Testis (tissue), 3 donors: ENCODE measurements around the gene THADA. TPM values are rescaled to one million over a fixed set of nuclear protein-coding genes. Genes with fewer than 3 reads are reported as not detected.

Source experiments
- DNase-seq: peaks from one replicate; pipeline ENCODE4 v3.0.0-alpha.2; 2019
- H3K27ac ChIP-seq, 2 donors: fragments of 200-600 bp; sonication (generic); one replicate each; pipeline ENCODE4 v1.5.1; 2019
- H3K27me3 ChIP-seq: fragments of 200-600 bp; sonication (generic); one replicate; pipeline ENCODE4 v1.5.1; 2019
- H3K36me3 ChIP-seq: fragments of 200-600 bp; sonication (generic); one replicate; pipeline ENCODE4 v1.5.1; 2017; ENCODE audit warnings: low read depth; ENCODE audit errors: missing control alignments
- H3K4me1 ChIP-seq: fragments of 200-600 bp; sonication (generic); one replicate; pipeline ENCODE4 v1.5.1; 2019
- H3K4me3 ChIP-seq, 2 donors: fragments of 200-600 bp; sonication (generic); one replicate each; pipeline ENCODE4 v1.5.1; 2017 to 2019
- H3K9me3 ChIP-seq: fragments of 200-600 bp; sonication (generic); one replicate; pipeline ENCODE4 v1.5.1; 2017
- POLR2A ChIP-seq: fragments of 450-650 bp; IDR thresholded peaks from one replicate; pipeline ENCODE4 v1.6.1; 2017; ENCODE audit warnings: antibody characterized with exemption, mild to moderate bottlenecking, moderate library complexity
- WGBS, 2 donors: methylation state at CpG; one replicate each; pipeline ENCODE4 v1.1.5; 2018; 5-methylcytosine and 5-hydroxymethylcytosine counted together
- intact Hi-C: fragments of 100-400 bp; cut with DNase I; formaldehyde crosslinking; loops from one replicate; pipeline ENCODE4 v1.15.1; 2023; ENCODE audit warnings: low total_unique reads
- polyA plus RNA-seq: library from polyadenylated mRNA; stranded (reverse); fragments of 350-450 nt; fragmentation: Illumina TruSeq; extraction: RNeasy Lipid Tissue Mini Kit (QIAGEN cat#74804); gene quantifications from one replicate; pipeline ENCODE4 v1.2.3, GENCODE V29; 2014; ENCODE audit warnings: low read depth, low replicate concordance; ENCODE audit not compliant: insufficient read depth
- total RNA-seq, 2 donors: library from RNA; depleted of rRNA; stranded (reverse); fragments of >200 nt; gene quantifications; one replicate each; pipeline ENCODE4 v1.2.3, GENCODE V29; 2016
- TF ChIP-seq, protein P1 (sequence below), 3 experiments: fragments of 450-650 bp in 2 of 3; fragments of 200-600 bp in 1 of 3; sonication (generic) in 1 of 3; IDR thresholded peaks; one replicate each; pipeline ENCODE4 v1.5.1; 2016 to 2019; ENCODE audit warnings: antibody characterized with exemption in 3 of 3, mild to moderate bottlenecking in 2 of 3, moderate library complexity in 1 of 3

Gene THADA
- total and polyA plus RNA-seq, 3 donors from 2014 or later: 29.5 to 43.9 (median 39.5) TPM

DNA sequence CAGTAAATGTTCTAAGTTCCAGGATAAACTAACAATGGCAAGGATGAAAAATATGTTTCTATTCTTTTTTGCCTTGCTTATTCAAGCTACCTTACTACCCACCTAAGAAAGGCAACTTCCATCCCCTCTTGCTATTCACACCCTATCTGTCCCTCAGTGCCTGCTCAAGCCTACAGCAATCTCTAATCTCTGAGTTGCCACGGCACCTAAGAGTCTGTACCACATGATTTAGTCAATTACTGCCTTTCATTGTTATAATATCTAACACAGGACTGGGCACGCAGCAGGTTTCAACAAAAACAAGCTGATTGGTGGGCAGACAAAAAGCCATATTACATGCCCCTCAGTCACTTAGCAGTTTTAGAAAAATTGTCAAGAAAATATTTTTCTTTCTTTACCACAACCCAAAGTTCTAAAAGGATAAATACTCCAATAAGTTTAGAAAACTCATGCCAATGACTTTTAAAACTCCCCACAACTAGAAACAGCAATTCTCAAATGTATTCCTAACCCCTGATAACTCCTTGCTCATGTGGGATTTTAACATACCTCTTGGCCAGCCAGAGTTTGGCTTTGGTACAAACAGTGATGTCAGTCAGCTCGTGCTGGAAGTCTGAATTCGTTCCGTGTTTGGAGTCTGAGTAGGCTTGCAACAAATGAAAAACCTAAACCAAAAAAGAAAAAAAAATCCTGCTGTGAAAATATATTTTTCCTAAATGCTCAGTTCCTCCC, 252.1 kb downstream of the THADA start:
- H3K27me3 ChIP-seq: no peaks in the 10 kb centered on the region
- DNase-seq: peak; percentile 91
- TF ChIP-seq, protein P1, sequence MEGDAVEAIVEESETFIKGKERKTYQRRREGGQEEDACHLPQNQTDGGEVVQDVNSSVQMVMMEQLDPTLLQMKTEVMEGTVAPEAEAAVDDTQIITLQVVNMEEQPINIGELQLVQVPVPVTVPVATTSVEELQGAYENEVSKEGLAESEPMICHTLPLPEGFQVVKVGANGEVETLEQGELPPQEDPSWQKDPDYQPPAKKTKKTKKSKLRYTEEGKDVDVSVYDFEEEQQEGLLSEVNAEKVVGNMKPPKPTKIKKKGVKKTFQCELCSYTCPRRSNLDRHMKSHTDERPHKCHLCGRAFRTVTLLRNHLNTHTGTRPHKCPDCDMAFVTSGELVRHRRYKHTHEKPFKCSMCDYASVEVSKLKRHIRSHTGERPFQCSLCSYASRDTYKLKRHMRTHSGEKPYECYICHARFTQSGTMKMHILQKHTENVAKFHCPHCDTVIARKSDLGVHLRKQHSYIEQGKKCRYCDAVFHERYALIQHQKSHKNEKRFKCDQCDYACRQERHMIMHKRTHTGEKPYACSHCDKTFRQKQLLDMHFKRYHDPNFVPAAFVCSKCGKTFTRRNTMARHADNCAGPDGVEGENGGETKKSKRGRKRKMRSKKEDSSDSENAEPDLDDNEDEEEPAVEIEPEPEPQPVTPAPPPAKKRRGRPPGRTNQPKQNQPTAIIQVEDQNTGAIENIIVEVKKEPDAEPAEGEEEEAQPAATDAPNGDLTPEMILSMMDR (IDR thresholded peaks at IDR 0.05): no peak
- no peak for TF ChIP-seq POLR2A
- peak overlapping the region; percentile 82 to 86 for H3K27ac ChIP-seq
- 29 to 47% methylated on average over 5 of the region's 5 CpGs for WGBS, 2 donors
- intact Hi-C loops: no loop called here
- H3K4me3 ChIP-seq: no peak overlapping the region
- H3K9me3 ChIP-seq: no peaks in the 10 kb centered on the region
- no peaks in the 10 kb centered on the region for H3K36me3 ChIP-seq
- peaks cover 52% of the 10 kb centered on the region for H3K4me1 ChIP-seq

DNA sequence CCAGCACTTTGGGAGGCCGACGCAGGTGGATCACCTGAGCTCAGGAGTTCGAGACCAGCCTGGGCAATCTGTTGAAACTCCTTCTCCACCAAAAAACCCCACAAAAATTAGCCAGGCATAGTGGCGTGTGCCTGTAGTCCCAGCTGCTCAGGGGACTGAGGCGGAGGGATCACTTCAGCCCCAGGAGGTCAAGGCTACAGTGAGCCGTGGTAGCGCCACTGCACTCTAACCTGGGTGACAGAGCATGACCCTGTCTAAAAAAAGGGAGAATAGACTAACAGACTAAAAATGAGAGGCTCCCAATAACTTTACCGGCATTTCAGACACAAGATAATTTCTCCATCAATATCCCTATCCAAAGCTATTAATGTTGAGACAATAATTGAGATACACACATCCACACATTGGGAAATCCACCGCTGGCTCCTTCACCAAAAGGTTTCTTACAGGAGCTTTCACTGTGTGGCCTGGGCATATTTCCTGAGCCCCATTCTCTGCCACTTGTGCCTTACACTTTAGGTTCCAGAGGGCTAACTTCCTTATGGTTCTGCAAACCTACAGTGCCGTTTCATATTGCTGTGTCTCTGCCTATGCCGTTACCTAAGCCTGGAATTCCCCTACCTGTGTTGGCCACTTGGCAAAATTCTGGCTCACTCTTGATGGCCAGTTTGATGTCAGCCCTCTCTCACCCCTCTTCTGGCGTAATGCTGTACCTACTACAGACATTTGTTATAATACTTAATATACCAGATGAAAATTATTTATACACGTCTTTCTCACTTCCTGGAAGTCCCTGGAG, 253.7 kb downstream of the THADA start:
- Histone ChIP-seq H3K27ac (no peak overlapping the region), H3K4me3 (no peak overlapping the region), H3K36me3 (no peaks in the 10 kb centered on the region), H3K4me1 (peaks cover 52% of the 10 kb centered on the region), H3K27me3 (no peaks in the 10 kb centered on the region), H3K9me3 (no peaks in the 10 kb centered on the region)
- no peak for DNase-seq
- intact Hi-C loops: no loop called here
- WGBS, 2 donors: 92% methylated on average over 13 of the region's 13 CpGs
- TF ChIP-seq, protein P1 (IDR thresholded peaks at IDR 0.05): no peak
- TF ChIP-seq POLR2A: no peak

DNA sequence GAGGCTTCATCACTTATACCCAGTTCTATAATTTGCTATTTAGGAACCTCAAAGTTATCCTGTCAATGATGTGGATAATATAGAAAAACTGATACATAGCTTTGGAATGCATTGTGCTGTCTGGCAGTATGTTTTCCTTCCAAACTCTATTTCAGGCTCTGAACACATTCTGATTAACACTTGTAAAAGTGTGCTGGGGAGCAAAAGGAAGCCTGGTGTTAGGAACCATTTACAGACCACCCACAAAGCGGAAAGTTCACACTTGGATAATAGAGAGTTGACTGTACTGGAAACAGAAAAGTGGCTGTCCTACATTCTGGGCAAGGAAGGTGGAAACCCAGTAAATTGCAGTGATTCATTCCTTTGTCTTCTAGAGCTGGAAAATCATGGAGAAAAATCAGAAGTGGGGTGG, 254.9 kb downstream of the THADA start:
- no peaks in the 10 kb centered on the region for H3K36me3 ChIP-seq

DNA sequence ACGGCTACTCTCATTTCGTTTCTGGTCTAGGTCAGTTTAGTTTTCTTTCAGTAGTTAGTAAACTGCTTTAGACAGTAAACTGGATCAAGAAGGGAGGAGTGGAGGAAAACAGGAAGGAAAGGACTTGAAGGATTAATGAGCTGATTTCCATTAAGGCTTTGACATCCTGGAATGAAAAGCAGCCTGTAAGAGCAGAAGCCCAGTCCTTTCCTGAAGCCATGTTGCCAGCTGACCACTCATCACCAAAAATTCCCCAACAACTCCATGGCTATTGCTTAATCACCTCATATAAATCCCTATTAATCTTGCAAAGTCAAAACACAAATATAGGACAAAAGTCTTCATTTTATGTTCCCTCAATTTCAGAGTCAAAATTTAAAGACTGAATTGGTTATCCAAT, 255.8 kb downstream of the THADA start:
- DNase-seq: no peak
- intact Hi-C loops: no loop called here
- no peak overlapping the region for H3K27ac ChIP-seq
- no peaks in the 10 kb centered on the region for H3K27me3 ChIP-seq
- no peak for TF ChIP-seq POLR2A
- TF ChIP-seq, protein P1 (IDR thresholded peaks at IDR 0.05): no peak
- no peaks in the 10 kb centered on the region for H3K36me3 ChIP-seq
- 84 to 86% methylated on average over 2 of the region's 2 CpGs for WGBS, 2 donors
- peaks cover 40% of the 10 kb centered on the region for H3K4me1 ChIP-seq
- H3K4me3 ChIP-seq: no peak overlapping the region
- H3K9me3 ChIP-seq: no peaks in the 10 kb centered on the region

More for the DNA sequence above, 254.9 kb downstream of the THADA start:
- WGBS, 2 donors: 71 to 80% methylated on average over 1 of the region's 1 CpG
- Histone ChIP-seq H3K9me3 (no peaks in the 10 kb centered on the region), H3K27me3 (no peaks in the 10 kb centered on the region), H3K4me1 (peaks cover 49% of the 10 kb centered on the region), H3K27ac (no peak overlapping the region), H3K4me3 (no peak overlapping the region)
- DNase-seq: no peak
- TF ChIP-seq, protein P1 (IDR thresholded peaks at IDR 0.05): no peak
- no peak for TF ChIP-seq POLR2A
- intact Hi-C loops: no loop called here
